ENCODE data around the gene RPL37.
"Not testable (repeated sequence)": the region's sequence is repeated elsewhere in the genome, so short reads cannot be mapped to it uniquely, and the experiment has no call there.

RPL37 gene

GRCh38 chr5:40873286-40873880 lies 38.4 kb upstream of the RPL37 start:
- no peak for TF ChIP-seq CTCF (IDR thresholded peaks at IDR 0.05; ENCODE audit: low read depth, low read length, missing control alignments)
- no peak overlapping the region for H3K4me3 ChIP-seq (ENCODE audit: low read depth, low read length)
- no peak for DNase-seq (ENCODE audit: low read depth)

GRCh38 chr5:40872253-40872652 lies 37.2 kb upstream of the RPL37 start:
- H3K4me3 ChIP-seq (ENCODE audit: low read depth, low read length); DNase-seq (ENCODE audit: low read depth): not testable (repeated sequence)

GRCh38 chr5:40871177-40871576 lies 36.2 kb upstream of the RPL37 start:
- H3K4me3 ChIP-seq (ENCODE audit: low read depth, low read length): no peak overlapping the region
- no peak for TF ChIP-seq CTCF (IDR thresholded peaks at IDR 0.05; ENCODE audit: low read depth, low read length, missing control alignments)
- no peak for DNase-seq (ENCODE audit: low read depth)

- no peak for TF ChIP-seq CTCF (IDR thresholded peaks at IDR 0.05; ENCODE audit: low read depth, low read length, missing control alignments)
- H3K4me3 ChIP-seq (ENCODE audit: low read depth, low read length): no peak overlapping the region
- no peak for DNase-seq (ENCODE audit: low read depth)
These were observed 34.4 kb upstream of the RPL37 start for GRCh38 chr5:40869384-40869783.

- no peak overlapping the region for H3K4me3 ChIP-seq (ENCODE audit: low read depth, low read length)
- no peak for TF ChIP-seq CTCF (IDR thresholded peaks at IDR 0.05; ENCODE audit: low read depth, low read length, missing control alignments)
- DNase-seq (ENCODE audit: low read depth): no peak
These were observed 31.8 kb upstream of the RPL37 start for GRCh38 chr5:40866844-40867243.

GRCh38 chr5:40865004-40865403 lies 30.0 kb upstream of the RPL37 start:
- DNase-seq (ENCODE audit: low read depth); H3K4me3 ChIP-seq (ENCODE audit: low read depth, low read length): not testable (repeated sequence)

GRCh38 chr5:40860711-40861110 lies 25.7 kb upstream of the RPL37 start:
- H3K4me3 ChIP-seq (ENCODE audit: low read depth, low read length): no peak overlapping the region
- no peak for DNase-seq (ENCODE audit: low read depth)
- no peak for TF ChIP-seq CTCF (IDR thresholded peaks at IDR 0.05; ENCODE audit: low read depth, low read length, missing control alignments)

DNA sequence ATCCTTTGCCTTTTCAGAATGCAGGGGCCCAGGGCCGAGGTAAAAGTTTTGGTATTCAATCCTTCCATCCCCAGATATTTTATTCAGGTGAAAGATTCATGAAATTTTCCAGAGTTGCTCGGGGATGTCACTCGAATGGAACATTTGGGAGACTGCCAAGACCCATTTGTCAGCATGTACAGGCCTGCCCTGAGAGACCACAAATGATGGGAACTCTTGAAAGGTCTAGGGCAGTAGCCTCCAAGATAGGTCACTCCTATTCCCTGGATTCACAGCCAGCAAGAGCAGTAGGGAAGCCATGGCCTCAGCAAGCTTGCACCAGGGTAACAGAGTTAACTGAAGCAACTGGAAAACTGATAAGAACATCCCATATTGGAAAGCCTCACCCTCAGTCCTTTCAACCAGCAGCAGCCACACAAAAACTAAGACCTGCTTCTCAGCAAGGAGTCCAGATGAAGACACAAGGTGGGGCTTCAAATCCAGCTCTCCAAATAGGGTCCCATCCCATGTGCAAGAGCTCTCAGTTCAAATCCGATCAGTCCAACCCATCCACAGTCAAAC lies 18.7 kb upstream of the RPL37 start:
- DNase-seq (ENCODE audit: low read depth): no peak
- no peak overlapping the region for H3K4me3 ChIP-seq (ENCODE audit: low read depth, low read length)
- TF ChIP-seq CTCF (IDR thresholded peaks at IDR 0.05; ENCODE audit: low read depth, low read length, missing control alignments): no peak
